Activated CD4-positive, alpha-beta T cell treated with anti-CD3 and anti-CD28 coated beads, Interleukin-2, amount 50 U/mL, for 16 hours (primary cell): ENCODE data around the gene LRP1.
A peak's percentile ranks its signal among the peaks of the same experiment; 100 is the strongest.

Source experiments
- DNase-seq: peaks from one replicate; pipeline ENCODE4 v3.0.0-alpha.2; 2020

LRP1 gene

DNA sequence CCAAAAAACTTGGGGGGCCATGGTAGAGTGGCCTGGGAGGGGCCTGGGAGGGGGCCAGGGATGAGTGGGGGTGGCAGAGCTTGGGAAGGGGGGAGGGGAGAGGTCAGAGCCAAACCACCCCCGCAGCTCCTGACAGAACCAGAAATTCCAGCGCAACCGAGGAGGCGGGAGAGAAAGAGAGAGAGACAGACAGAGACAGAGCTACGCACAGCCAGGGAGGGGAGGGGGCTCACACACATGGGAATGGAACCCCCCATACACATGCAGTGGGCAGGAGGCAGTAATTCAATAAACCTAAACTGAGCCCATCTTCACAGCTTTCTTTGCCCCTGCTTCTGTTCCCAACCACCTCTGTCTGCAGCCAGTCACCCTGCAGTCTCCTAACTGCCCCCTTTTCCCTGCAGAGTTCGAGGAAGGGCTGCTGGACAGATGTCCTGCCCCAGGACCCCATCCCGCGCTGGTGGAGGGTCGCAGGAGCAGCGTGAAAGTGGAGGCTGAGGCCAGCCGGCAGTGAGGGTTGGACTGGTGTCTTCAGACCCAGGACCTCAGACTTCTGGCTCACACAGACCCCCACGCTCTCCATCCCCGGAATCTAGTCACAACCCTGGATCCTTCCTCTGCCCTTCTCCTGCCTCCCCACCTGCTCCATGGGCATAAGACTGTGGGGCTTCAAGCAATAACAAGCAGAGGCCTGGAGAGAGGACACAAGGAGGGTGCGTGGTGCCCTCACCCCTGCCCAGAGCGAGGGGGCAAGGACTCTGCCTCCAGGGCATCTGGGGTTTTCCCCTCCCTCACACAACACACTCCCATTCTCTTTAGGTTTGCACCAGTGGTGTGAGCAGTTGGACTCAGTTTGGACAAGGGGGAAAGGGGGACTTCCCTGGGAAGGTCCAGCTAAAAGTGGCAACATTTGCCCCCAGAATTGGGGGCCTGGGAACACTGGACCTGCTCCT, 33.8 kb upstream of the LRP1 start:
- no peak for DNase-seq

DNA sequence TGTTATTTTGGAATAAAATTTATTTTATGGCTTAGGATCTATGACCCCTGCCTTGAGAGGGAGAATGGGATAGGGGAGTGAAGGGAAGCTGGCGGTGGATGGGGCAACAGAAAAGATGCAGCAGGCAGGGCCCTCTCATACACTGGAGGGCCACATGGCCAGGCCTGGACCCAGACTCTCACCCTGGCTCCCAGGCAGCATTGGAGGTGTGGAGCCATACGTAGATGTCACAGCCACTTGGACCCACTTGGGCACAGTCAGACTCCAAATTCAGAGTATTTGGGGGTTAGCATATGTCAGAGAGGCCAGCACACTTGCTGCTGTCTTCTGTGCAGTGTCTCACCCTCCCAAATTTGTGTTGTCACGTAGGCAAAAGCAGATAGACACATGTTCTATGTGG, 32.8 kb upstream of the LRP1 start:
- no peak for DNase-seq

GRCh38 chr12:57096099-57096572, 32.1 kb upstream of the LRP1 start:
- no peak for DNase-seq

DNA sequence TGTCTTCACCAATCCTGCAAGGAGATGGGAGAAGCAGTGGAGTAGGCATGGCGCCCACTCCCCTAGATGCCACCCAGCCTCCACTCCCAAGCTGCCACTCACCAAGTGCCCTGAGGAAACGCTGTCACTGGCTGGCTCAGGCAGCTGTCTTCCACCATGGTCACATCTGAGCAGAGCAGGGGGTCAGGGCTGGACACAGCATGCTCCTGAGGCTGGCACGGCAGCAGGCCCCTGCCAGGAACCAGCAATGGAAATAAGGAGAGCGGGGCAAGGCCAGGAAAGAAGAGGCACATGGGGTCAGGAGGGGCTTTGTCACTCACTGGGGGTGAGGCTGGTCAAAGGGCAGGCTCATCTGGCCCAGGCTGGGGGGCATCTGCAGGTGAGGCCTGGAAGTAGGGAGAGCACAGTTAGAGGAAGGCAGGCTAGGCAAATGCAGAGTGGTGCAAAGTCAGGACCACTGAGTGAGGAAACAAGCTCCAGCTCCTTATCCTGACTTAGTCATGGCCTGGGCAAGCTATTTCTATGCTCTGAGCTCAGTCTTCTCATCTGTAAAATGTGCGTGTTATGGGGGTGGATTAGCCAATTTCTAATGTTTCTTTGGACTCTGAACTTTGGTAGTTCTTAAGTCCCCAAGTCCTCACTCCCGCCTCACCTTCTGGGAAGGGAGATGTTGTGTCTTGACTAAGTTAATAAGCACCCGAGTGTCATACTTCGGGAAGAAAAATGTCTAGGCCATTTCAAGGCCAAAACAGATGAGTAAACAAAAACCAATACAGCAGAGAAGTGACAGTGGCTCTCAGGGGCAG, 31.3 kb upstream of the LRP1 start:
- DNase-seq = no peak

GRCh38 chr12:57097554-57097835, 30.8 kb upstream of the LRP1 start:
- no peak for DNase-seq

DNA sequence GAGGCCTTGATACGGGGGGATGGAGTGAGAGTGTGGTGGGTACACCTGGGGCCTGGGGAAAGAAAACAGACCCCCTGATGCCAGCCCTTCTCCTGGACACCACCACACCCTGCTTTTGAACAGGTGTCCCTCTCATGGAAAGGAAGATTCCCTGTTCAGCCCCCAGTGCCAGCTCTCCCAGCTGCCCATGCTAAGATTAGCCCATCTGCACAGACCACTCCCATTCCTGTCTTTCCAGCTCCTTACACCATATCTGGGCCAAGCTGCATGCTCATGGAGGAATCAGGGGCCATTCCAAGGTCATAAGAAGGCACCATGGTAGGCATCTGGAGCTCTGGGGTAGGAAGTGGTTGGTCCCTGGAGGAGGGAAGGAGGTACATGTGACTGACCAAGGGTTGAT, 29.7 kb upstream of the LRP1 start:
- DNase-seq = no peak

- no peak for DNase-seq
These were observed 29.1 kb upstream of the LRP1 start for GRCh38 chr12:57099047-57099714.

- DNase-seq = no peak
These were observed 28.5 kb upstream of the LRP1 start for GRCh38 chr12:57099766-57100165.

GRCh38 chr12:57101892-57102695, 26.2 kb upstream of the LRP1 start:
- no peak for DNase-seq

DNA sequence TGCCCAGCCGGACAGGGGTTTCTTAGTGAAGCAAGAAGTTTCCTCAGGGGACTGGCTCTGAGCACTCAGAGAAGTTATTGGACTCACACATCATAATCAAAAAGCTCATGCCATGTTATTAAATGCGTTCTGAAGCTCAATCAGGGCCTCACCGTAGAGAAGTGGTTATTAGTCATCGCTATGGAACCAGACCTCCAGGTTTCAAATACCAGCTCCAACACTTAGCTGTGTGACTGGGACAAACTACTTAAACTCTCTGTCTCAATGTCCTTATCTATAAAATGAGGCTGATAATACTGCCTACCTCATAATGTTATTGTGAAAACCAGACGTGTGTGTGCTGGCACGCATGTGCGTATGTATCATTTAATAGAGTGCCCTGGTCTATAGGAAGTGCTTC, 24.4 kb upstream of the LRP1 start:
- no peak for DNase-seq

DNA sequence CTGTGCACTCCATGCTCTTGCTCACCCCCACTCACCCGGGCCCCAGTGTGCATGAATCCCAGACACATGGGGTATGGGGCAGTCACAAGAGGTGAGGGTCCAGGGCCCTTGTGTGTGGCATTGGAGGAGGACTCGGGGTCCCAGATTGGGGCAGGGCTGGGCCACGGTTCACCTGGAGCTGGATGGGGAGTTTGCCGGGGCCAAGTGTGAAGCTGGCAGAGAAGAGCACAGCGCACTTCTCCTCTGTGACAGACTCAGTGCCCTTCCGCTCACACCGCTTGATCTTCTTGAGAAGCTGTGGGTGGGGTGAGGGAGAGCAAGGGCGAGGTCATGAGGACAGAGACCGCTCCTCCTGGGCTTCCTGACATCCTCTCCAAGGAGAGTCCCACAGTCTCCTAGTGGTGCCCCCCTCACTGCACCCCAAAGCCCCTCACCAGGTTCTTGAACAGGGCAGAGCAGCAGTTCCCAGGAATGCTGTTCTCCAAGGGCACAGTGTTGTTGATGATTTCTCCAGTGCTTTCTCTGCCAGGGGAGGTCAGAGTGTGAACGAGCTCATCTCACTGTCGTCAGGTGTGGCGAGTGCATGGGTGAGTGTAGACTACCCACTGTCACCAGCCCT, 23.9 kb upstream of the LRP1 start:
- DNase-seq = no peak

GRCh38 chr12:57105011-57105753, 23.1 kb upstream of the LRP1 start:
- DNase-seq = no peak

- no peak for DNase-seq
These were observed 22.1 kb upstream of the LRP1 start for GRCh38 chr12:57106021-57106708.

GRCh38 chr12:57107456-57108155, 20.7 kb upstream of the LRP1 start:
- DNase-seq = no peak

DNA sequence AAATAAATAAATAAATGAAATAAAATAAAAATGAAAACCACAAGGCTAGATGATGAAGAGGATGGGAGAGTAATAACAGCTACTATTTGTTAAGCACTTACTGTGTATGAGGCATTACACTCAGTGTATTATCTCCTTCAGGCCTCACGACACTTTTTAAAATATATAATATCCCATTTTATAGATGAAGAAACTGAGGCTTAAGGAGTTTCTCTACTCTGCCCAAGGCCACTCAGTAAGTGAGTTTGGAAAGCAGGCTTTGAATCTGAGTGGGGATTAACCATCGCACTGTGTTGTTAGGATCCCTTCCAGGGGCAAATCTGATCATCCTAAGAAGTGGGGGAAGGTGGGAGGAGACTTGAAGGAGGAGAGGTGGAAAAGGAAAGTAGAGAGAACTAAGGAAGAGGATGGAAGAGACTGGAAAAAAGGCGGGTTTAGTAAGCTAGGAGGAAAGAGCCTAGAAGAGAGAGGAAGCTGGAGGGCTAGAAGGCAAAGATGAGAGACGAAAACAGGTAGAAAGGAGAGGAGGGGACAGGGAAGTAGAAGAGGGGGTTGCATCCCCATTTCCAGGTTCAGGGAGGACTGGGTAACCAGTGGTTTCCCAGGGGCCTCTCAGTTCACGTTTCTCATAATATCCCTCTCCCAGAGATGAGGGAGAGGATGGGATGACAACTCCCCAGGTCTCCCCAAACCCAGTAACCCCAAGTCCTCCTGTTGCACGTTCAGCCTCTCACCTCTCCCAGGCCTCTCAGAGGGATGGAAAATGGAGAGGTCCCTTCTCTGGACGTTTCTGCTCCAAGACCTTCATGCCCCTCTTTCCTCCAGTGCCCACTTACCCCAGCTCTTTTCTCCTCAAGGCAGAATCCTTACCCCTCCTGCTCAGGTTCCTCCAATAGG, 18.8 kb upstream of the LRP1 start:
- no peak for DNase-seq

DNA sequence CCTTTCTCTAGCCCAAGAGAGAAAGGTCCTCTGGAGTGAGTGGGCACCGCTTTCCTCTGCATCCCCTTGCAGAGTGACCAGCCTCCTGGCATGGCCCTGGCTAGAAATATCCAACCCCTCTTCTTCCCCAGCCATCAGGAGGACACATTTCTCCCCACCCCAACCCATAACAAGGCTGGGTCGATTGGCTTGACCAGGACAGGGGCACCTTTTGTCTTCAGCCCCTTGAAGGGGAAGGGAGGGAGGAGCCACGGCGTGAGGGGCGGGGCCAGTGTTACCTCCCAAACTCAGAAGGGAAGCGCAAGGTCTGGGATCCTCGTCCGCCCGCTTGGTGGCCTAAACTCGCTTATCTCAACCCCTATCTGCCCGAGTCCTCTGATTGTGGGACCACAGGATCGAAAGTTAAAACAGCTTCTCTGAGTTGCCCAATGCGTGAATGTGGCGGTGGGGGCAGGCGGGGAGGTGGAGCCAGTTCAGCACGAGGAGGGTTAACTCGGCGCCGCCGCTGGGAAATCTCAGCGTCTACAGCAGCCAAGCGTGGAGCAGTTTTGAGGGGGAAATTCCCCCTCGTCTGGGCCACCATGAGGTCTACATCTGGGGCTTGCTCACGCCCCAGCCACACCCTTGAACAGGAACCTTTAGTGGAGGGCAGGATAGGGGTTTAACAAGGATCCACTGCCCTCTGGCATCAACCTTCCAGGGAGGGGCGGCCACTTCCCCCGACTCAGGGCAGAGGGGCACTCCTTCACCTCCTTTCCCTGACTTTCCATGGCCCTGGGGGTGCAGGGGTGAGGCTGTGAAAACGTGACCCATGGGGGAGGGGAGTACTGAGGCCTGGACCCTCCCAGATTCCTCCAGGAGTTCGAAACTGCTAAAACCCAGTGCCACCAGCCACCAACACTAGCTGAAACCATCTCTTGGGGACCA, 17.9 kb upstream of the LRP1 start:
- peak; percentile 86 for DNase-seq

- DNase-seq = peak; percentile 92
These were observed 17.1 kb upstream of the LRP1 start, which contains the start of gene STAT6 for GRCh38 chr12:57111031-57111734. Gene STAT6, minus strand, starts transcription at chr12:57111362. Its CDS starts 3,084 bp downstream, at chr12:57108278.
